Loucy (cell line): ENCODE results near the gene MAP10.

Source experiments
- CTCF ChIP-seq: fragments of 200-600 bp; sonication (generic); conservative IDR thresholded peaks from 2 replicates; pipeline ENCODE4 v1.5.1; 2014; ENCODE audit warnings: mild to moderate bottlenecking, antibody characterized with exemption, low read length
- EZH2phosphoT487 ChIP-seq: fragments of 200-600 bp; IDR thresholded peaks from 2 replicates; pipeline ENCODE4 v1.6.1; 2018; ENCODE audit warnings: antibody characterized with exemption, mild to moderate bottlenecking, moderate library complexity, borderline replicate concordance

- TF ChIP-seq CTCF, result no peak
- no peak for TF ChIP-seq EZH2phosphoT487
These were observed 9.6 kb upstream of the MAP10 start for GRCh38 chr1:232795497-232796053.
